ENCODE measurements around the gene RNF145.

The RNF145 gene

GRCh38 chr5:159217236-159217635, 7.9 kb upstream of the RNF145 start:
- no peak for DNase-seq

DNA sequence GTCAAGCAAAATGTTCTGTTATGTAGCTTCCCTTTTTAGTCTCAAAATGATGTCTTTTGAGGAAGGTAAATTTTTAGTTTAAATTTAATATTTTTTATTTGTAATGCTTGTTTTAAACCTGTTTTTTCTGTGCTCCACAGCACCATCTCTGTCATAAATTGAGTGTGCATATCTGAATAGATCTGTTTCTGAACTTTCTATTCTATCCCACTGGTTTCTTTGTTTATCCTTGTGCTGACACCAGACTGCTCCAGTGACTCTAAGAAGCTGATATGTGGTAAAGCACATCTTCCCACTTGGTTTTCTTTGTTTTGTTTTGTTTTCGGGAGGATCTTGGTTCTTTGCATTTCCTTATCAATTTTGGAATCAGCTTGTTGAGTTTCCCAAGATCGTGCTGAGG, 7.1 kb upstream of the RNF145 start:
- DNase-seq, result no peak

DNA sequence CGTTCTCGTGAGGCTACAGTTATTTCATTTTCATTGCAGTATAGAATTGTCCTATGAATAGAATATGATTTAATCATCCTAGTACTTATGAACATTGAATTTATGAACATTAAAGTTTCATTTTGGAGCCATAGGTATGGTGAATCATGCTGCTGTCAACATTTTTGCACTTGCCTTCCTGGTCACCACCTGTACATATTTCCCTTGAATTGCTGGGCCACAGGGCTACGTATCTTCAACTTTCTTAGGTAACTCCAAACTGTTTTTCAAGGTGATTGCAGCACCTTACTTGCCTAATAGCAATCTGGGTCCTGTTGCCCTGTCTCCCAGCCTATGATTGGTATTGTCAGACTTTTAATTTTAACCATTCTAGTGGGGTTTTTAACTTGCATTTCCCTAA, 6.5 kb upstream of the RNF145 start:
- no peak for DNase-seq

GRCh38 chr5:159214486-159215271, 5.3 kb upstream of the RNF145 start:
- DNase-seq, result no peak

- DNase-seq, result no peak
Measured at GRCh38 chr5:159212657-159213462, 3.5 kb upstream of the RNF145 start.

DNA sequence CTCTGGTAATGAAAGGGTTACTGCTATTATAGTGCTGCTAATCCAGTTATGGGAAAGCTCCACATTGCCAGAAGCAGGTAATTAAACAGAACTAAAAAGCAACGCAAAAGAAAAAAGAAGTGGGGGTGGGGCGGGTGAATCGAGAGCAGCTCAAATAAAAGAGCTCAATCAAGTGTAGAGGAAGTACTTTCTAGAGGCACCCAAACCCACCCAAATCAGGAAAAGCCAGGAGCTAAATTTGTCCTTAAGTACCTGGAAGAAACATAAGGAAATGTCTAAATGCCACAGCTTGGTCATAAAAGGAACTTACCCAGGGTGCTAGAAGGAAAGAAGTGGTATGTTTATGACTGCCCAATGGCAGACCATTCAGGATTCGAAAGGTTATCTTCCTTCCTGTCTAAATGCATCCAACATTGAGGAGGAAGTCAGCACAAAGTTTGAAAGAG, 2.4 kb upstream of the RNF145 start:
- no peak for DNase-seq

GRCh38 chr5:159210846-159211245, 1.5 kb upstream of the RNF145 start:
- DNase-seq, result no peak

GRCh38 chr5:159210210-159210661, 883 bp upstream of the RNF145 start:
- no peak for DNase-seq

- peak; percentile 59 for DNase-seq
Measured at GRCh38 chr5:159208514-159209437, 577 bp downstream of the RNF145 start.

- DNase-seq, result peak; percentile 86
Measured at GRCh38 chr5:159207686-159208513, 1.5 kb downstream of the RNF145 start.

DNA sequence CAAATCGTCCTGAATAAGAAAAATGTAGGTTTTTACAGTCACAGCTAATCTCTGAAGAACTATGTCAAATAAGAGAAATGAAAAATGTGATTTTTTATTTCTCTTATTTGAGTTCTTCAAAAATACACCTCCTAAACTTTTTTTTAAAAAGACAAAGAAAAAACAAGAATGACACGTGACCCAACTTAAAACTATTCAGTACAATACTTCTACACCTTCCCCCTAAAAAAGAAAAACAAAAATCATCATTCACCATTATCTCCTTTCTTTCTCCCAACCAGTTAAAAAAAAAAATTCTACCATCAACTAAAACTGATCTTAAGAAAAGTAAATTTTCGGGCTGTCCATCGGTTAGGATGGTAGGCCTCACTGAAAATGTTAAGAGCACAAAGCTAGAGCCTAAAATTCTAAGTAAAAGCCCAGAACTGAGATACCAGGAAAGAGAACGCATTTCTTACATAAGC, 2.1 kb downstream of the RNF145 start:
- DNase-seq, result no peak

DNA sequence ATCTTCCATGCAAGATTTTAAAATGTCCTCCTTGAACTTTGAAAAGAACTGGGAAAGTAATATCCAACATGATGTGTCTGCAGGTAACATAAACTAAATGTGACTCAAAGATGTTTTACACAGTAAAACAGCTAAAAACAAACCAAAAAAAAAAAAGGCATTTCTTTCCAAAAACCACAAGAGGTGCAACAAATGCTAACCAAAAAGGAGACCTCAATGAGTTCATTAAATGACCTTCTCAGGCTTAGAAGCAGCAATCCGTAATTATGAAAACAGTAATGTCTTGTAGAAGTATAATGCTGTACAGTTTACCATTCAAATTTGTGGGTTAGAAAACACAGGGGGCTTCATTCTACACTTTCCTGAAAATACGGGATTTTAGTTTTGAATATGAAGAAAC, 2.5 kb downstream of the RNF145 start:
- DNase-seq, result no peak

GRCh38 chr5:159206368-159206767, 3.0 kb downstream of the RNF145 start:
- no peak for DNase-seq

DNA sequence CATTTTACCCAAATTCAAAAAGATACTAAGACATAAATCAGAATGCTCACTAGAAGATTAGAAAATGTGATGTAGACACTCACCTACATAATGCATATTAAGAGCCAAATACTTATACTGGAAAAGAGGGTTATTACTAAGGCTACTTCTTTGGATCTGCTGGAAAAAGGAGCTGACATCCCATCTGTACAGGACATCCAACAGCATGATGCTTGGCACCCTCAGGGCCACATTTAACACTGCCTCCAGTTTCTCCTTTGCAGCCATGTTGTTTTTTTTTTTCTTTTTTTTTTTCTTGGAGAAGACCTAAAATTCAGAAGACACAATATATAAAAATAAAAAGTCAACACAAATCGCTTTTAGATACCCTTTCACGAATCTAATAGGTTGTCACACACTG, 6.0 kb downstream of the RNF145 start:
- DNase-seq, result no peak

- no peak for DNase-seq
Measured at GRCh38 chr5:159202151-159202550, 7.2 kb downstream of the RNF145 start.

GRCh38 chr5:159199780-159200179, 9.6 kb downstream of the RNF145 start:
- no peak for DNase-seq

GRCh38 chr5:159199225-159199624, 10.1 kb downstream of the RNF145 start:
- DNase-seq, result no peak

DNA sequence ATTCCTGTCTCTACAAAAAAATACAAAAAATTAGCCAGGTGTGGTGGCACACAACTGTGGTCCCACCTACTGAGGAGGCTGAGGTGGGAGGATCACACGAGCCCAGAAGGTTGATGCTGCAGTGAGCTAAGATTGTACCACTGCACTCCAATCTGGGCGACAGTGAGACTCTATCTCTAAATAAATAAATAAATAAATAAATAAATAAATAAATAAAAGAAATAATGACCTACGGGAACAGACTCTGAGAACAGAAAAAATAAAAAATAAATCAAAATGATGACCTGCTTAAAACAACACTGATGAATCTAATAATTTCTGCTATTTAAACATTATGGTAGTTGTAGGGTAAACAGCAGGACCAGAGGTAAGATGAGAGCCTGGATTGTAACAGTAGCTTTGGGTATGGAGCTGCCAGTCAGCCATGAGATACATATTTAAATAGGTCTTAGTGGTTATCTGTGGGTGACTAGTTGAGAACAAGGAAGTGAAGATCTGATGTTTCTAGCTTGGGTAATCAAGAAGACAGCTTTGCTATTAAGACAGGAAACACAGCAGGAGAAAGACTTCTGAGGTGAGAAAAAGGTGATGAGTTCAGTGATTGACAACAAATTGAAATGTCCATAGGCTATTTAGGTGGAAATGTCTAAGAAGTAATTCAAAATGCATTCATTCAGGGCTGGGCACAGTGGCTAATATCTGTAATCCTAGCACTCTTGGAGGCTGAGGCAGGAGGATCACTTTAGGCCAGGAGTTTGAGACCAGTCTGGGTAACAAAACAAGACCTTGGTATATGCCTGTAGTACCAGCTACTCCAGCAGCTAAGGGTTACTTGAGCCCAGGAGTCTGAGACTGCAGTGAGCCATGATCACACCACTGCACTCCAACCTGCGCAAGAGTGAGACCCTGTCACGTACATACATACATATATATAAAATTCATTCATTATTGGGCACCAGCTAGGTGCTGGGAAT, 11.0 kb downstream of the RNF145 start:
- no peak for DNase-seq

GRCh38 chr5:159195775-159196174, 13.6 kb downstream of the RNF145 start:
- DNase-seq, result no peak

GRCh38 chr5:159190170-159190569, 19.2 kb downstream of the RNF145 start:
- DNase-seq, result no peak

GRCh38 chr5:159189310-159189709, 20.0 kb downstream of the RNF145 start:
- DNase-seq, result no peak
